Epithelial cell of proximal tubule (primary cell): Measurements from ENCODE around the gene ATP10A. TPM values are rescaled to one million over a fixed set of nuclear protein-coding genes. Genes with fewer than 3 reads are reported as not detected.

ENCODE experiments used
- DNase-seq: peaks from one replicate; pipeline ENCODE4 v3.0.0-alpha.2; 2011; ENCODE audit warnings: low read depth
- H3K4me3 ChIP-seq: 2 replicates; pipeline ENCODE4 v1.5.1; 2011; ENCODE audit warnings: low read depth, mild to moderate bottlenecking, low read length
- CTCF ChIP-seq: conservative IDR thresholded peaks from 2 replicates; pipeline ENCODE4 v1.5.1; 2012; ENCODE audit warnings: low read depth, mild to moderate bottlenecking, low read length
- total RNA-seq: library from RNA; depleted of rRNA; stranded (reverse); fragments of >200 nt; gene quantifications from 2 replicates; pipeline ENCODE4 v1.2.3, GENCODE V29; 2015

Gene ATP10A
- total RNA-seq, 1 donor from 2014 or later: 13.0 TPM

- no peak for DNase-seq
- TF ChIP-seq CTCF: no peak
- no peak overlapping the region for H3K4me3 ChIP-seq
Measured at GRCh38 chr15:25711691-25712090, 151.4 kb downstream of the ATP10A start.

- TF ChIP-seq CTCF: no peak
- no peak for DNase-seq
- H3K4me3 ChIP-seq: no peak overlapping the region
Measured at GRCh38 chr15:25711164-25711563, 152.0 kb downstream of the ATP10A start.

GRCh38 chr15:25710184-25710583 lies 152.9 kb downstream of the ATP10A start:
- no peak for DNase-seq
- TF ChIP-seq CTCF: peak; percentile 90
- no peak overlapping the region for H3K4me3 ChIP-seq

- DNase-seq: no peak
- TF ChIP-seq CTCF: no peak
- no peak overlapping the region for H3K4me3 ChIP-seq
Measured at GRCh38 chr15:25709437-25710159, 153.5 kb downstream of the ATP10A start.

GRCh38 chr15:25708391-25708790 lies 154.7 kb downstream of the ATP10A start:
- no peak for TF ChIP-seq CTCF
- no peak overlapping the region for H3K4me3 ChIP-seq
- no peak for DNase-seq

- no peak for TF ChIP-seq CTCF
- DNase-seq: no peak
- H3K4me3 ChIP-seq: no peak overlapping the region
Measured at GRCh38 chr15:25707656-25708365, 155.3 kb downstream of the ATP10A start.
